Muscle layer of colon (tissue), 2 donors: ENCODE measurements around the gene IGFBP6.

Experiments used
- H3K27ac ChIP-seq: one replicate; pipeline ENCODE4 v1.7.0; 2013; ENCODE audit warnings: low read depth, mild to moderate bottlenecking, low read length, moderate library complexity
- H3K27me3 ChIP-seq, 2 donors: one replicate each; pipeline ENCODE4 v1.7.0; 2013; ENCODE audit warnings: low read length in 2 of 2, mild to moderate bottlenecking in 2 of 2; ENCODE audit not compliant: insufficient read depth in 2 of 2, control insufficient read depth in 1 of 2
- H3K36me3 ChIP-seq: one replicate; pipeline ENCODE4 v1.7.0; 2013; ENCODE audit warnings: mild to moderate bottlenecking, low read length; ENCODE audit not compliant: insufficient read depth
- H3K4me1 ChIP-seq: one replicate; pipeline ENCODE4 v1.7.0; 2013; ENCODE audit warnings: mild to moderate bottlenecking, low read length; ENCODE audit not compliant: insufficient read depth
- H3K4me3 ChIP-seq, 2 donors: one replicate each; pipeline ENCODE4 v1.7.0; 2013; ENCODE audit warnings: low read length in 2 of 2, low read depth in 1 of 2, mild to moderate bottlenecking in 1 of 2, moderate library complexity in 1 of 2
- H3K9ac ChIP-seq: one replicate; pipeline ENCODE4 v1.7.0; 2013; ENCODE audit warnings: low read length
- H3K9me3 ChIP-seq: one replicate; pipeline ENCODE4 v1.7.0; 2013; ENCODE audit warnings: mild to moderate bottlenecking, low read length
- donor health status: abdominal sarcoma.
- donor health status: Adenocarcinoma of cecum.

IGFBP6 gene

GRCh38 chr12:53067993-53068770 is 29.3 kb upstream of the IGFBP6 start:
- Histone ChIP-seq H3K27me3 (no peaks in the 10 kb centered on the region), H3K9ac (no peak overlapping the region), H3K9me3 (no peaks in the 10 kb centered on the region), H3K4me1 (peaks cover 44% of the 10 kb centered on the region), H3K4me3 (no peak overlapping the region), H3K36me3 (peaks cover 52% of the 10 kb centered on the region), H3K27ac (no peak overlapping the region)

GRCh38 chr12:53068811-53069585 is 28.5 kb upstream of the IGFBP6 start:
- H3K9me3 ChIP-seq, result no peaks in the 10 kb centered on the region
- peaks cover 40% of the 10 kb centered on the region for H3K4me1 ChIP-seq
- no peak overlapping the region for H3K4me3 ChIP-seq
- no peak overlapping the region for H3K9ac ChIP-seq
- H3K27me3 ChIP-seq, result no peaks in the 10 kb centered on the region
- peaks cover 55% of the 10 kb centered on the region for H3K36me3 ChIP-seq
- peak overlapping the region; percentile 43 for H3K27ac ChIP-seq

- no peak overlapping the region for H3K27ac ChIP-seq
- H3K27me3 ChIP-seq, result no peaks in the 10 kb centered on the region
- H3K36me3 ChIP-seq, result peaks cover 57% of the 10 kb centered on the region
- H3K4me3 ChIP-seq, result no peak overlapping the region
- H3K9me3 ChIP-seq, result no peaks in the 10 kb centered on the region
- H3K9ac ChIP-seq, result no peak overlapping the region
- peaks cover 47% of the 10 kb centered on the region for H3K4me1 ChIP-seq
Measured at GRCh38 chr12:53069621-53070410, 27.7 kb upstream of the IGFBP6 start.

- Histone ChIP-seq H3K4me1 (peaks cover 47% of the 10 kb centered on the region), H3K27ac (peak overlapping the region; percentile 30), H3K27me3 (no peaks in the 10 kb centered on the region), H3K4me3 (no peak overlapping the region), H3K9ac (no peak overlapping the region), H3K9me3 (no peaks in the 10 kb centered on the region), H3K36me3 (peaks cover 58% of the 10 kb centered on the region)
Measured at GRCh38 chr12:53070877-53071492, 26.5 kb upstream of the IGFBP6 start.

GRCh38 chr12:53071591-53072551 is 25.6 kb upstream of the IGFBP6 start:
- Histone ChIP-seq H3K27ac (peak overlapping the region; percentile 57), H3K9ac (no peak overlapping the region), H3K27me3 (no peaks in the 10 kb centered on the region), H3K9me3 (no peaks in the 10 kb centered on the region), H3K4me1 (peaks cover 41% of the 10 kb centered on the region), H3K36me3 (peaks cover 61% of the 10 kb centered on the region), H3K4me3 (no peak overlapping the region)

GRCh38 chr12:53073881-53074280 is 23.6 kb upstream of the IGFBP6 start:
- H3K4me3 ChIP-seq, result no peak overlapping the region
- H3K27me3 ChIP-seq, result no peaks in the 10 kb centered on the region
- peaks cover 53% of the 10 kb centered on the region for H3K36me3 ChIP-seq
- H3K4me1 ChIP-seq, result peaks cover 49% of the 10 kb centered on the region
- no peaks in the 10 kb centered on the region for H3K9me3 ChIP-seq
- H3K9ac ChIP-seq, result no peak overlapping the region
- H3K27ac ChIP-seq, result no peak overlapping the region

DNA sequence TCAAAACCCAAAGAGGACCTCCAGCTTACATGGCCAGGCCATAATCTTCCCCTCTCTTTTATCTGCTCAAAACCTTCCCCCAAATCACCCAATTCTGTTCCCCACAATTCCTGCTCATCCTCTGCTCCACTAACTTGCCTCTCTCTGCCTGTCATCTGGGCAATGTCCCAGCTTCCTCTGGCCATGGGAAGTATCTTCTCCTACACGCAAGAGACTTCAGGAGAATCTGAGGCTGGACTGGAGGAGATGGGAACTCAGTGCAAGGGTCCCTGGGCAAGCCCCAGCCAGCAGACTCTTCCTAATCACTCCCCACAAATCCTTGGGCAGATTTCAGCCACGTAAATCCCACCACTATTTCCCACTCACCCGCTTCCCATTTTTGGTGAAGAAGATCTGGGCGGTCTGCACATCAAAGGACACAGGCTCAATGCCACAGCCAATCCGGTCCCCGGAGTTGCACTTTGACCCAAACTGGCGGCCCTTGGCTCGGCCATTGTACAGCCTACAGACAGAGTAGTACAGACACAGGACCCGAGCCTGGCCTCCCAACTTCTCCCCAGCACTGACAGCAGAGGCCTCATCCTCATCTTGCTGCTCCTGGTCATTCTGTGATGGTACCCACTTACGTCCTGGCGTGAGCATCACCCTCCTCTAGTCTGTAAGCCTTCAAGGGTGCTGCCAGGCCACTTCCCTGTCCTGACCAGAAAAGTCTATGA is 23.0 kb upstream of the IGFBP6 start:
- Histone ChIP-seq H3K36me3 (peaks cover 47% of the 10 kb centered on the region), H3K27ac (peak overlapping the region; percentile 16), H3K9me3 (no peaks in the 10 kb centered on the region), H3K9ac (no peak overlapping the region), H3K4me3 (no peak overlapping the region), H3K27me3 (no peaks in the 10 kb centered on the region), H3K4me1 (peaks cover 49% of the 10 kb centered on the region)

DNA sequence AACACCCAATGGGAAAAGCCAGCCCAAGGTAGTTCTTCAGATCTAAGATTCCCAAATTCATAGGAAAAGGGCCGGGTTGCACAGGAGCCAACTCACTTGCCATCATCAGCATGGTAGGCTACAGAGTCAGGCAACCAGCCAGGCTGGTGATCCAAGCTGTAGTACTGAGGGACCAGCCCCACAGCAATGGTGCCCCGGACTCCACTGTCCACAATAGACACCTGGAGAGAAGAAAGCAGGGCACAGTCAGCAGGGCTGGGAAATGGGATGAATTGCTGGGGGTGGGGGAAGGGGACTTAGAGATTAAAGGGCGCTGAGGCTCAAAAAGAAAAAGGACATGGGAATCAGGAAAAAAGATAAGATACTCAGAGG is 22.5 kb upstream of the IGFBP6 start:
- Histone ChIP-seq H3K27me3 (no peaks in the 10 kb centered on the region), H3K4me1 (peaks cover 48% of the 10 kb centered on the region), H3K9me3 (no peaks in the 10 kb centered on the region), H3K9ac (no peak overlapping the region), H3K4me3 (no peak overlapping the region), H3K36me3 (peaks cover 47% of the 10 kb centered on the region), H3K27ac (peak overlapping the region; percentile 12)

DNA sequence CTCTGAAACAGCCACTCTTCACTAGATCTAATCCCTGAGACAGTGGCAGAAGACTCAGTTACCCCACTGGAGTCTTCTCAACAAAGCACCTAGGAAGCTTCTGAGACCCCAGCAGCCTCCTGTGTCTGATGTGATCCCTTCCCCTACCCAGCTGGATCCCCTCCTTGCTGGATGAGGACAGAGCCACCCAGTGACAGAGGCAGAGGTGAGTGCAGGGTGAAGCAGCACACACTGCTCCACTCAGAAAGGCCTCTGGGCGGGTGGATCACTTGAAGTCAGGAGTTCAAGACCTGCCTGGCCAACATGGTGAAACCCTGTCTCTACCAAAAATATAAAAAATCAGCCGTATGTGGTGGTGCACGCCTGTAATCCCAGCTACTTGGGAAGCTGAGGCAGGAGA is 21.0 kb upstream of the IGFBP6 start:
- Histone ChIP-seq H3K9ac (no peak overlapping the region), H3K4me3 (no peak overlapping the region), H3K9me3 (no peaks in the 10 kb centered on the region), H3K4me1 (peaks cover 33% of the 10 kb centered on the region), H3K36me3 (peaks cover 35% of the 10 kb centered on the region), H3K27me3 (no peaks in the 10 kb centered on the region), H3K27ac (no peak overlapping the region)

GRCh38 chr12:53077030-53077429 is 20.4 kb upstream of the IGFBP6 start:
- Histone ChIP-seq H3K4me1 (peaks cover 27% of the 10 kb centered on the region), H3K27ac (no peak overlapping the region), H3K4me3 (no peak overlapping the region), H3K27me3 (no peaks in the 10 kb centered on the region), H3K36me3 (peaks cover 35% of the 10 kb centered on the region), H3K9me3 (no peaks in the 10 kb centered on the region), H3K9ac (no peak overlapping the region)
